HG03521 (cell line): ENCODE results near the gene NEDD9.

Experiments used
- ATAC-seq: cut with Tn5 transposase; IDR thresholded peaks from one replicate; pipeline ENCODE4 v1.9.1; 2021; ENCODE audit warnings: mild to moderate bottlenecking, moderate library complexity; ENCODE audit not compliant: unreplicated experiment

The NEDD9 gene

DNA sequence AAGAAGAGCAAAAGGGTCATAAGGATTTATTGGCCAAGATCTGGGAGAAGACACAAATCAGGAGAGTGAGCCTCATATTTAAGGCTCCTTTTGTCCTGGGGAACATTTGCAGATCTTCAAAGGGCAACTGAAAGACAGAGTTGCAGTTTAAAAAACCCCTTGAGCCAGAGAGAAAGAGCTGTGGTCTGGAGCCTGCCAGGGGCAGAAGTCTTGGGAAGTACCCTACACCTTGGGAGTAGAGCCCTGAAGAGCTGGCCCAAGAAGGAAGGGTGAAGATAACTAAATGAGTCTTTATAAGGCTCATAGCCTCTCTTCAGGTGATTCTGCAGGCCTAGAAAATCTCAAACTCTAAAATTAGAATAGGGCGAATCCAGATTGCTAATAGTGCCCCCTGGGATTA is 81.0 kb downstream of the NEDD9 start:
- no peak for ATAC-seq

DNA sequence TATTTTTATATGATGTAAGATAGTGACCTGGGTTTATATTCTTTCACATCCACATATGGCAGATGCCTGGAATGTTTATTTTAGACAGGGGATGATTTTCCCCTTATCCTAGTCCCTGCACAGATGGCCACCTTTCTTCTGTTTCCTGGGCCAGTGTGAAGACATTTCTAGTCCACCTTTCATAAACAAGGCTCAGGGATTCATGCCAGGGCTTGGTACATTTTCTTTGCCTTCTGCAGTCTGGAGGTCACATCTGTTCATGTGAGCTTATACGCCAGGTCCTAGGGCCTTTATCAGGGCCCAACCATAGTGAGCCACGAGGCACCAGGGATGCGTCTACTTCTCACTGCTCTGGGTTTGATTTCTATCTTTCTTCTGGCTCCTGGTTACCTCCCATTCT is 82.9 kb downstream of the NEDD9 start:
- ATAC-seq = no peak

DNA sequence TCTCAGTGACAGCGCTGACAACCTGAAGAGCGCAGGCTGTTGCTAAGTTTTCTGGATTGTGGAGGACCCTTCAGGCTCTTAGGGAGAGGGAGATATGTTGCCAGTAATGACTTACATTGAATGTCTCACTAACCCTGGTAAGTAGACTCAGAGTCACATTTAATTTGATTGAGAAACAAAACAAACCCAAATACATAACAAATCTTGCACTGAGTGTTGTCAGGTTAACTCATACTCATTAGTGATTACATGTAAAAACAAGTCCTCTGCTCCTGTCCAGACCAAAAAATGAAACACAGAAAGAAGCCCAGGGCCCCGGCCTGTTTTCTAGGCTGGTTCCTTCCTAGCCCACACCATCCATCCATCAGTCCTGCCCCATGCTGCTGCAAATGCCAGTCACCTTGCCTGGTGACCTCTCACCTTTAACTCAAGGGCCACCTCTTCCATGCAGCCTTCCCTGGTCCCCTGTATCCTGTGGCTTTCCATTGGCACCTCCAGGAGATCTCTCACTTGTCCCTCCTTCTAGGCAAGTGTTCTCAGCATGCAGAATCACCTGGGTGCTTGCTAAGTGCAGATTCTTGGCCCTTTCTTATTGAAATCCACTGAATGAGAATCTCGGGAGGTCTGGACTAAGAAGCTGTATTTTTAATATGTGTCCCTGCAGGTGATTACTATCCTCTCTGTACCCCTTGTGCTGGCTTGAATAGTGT is 86.2 kb downstream of the NEDD9 start:
- ATAC-seq = no peak

DNA sequence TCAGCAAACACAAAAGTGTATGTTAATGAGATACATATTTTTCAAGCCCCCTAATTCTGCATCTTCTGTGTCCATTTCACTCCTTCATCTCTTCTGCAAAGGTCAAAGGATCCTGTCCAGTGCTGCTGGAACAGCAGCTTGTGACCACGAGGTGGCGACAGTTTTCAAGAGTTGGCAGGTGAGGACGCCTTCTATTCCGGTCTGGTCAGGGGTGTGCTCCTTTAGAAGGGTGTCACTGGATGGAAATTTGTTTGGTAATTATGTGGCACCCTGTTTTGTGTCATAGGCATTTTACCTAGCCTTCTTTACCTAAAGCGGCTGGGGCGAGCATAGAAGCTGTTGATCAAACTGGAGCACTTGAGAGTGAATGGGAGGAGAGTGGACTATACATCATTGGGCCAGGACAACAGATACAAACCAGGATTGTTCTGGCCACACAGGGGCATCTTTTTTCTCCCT is 88.0 kb downstream of the NEDD9 start:
- ATAC-seq = peak; percentile 75

DNA sequence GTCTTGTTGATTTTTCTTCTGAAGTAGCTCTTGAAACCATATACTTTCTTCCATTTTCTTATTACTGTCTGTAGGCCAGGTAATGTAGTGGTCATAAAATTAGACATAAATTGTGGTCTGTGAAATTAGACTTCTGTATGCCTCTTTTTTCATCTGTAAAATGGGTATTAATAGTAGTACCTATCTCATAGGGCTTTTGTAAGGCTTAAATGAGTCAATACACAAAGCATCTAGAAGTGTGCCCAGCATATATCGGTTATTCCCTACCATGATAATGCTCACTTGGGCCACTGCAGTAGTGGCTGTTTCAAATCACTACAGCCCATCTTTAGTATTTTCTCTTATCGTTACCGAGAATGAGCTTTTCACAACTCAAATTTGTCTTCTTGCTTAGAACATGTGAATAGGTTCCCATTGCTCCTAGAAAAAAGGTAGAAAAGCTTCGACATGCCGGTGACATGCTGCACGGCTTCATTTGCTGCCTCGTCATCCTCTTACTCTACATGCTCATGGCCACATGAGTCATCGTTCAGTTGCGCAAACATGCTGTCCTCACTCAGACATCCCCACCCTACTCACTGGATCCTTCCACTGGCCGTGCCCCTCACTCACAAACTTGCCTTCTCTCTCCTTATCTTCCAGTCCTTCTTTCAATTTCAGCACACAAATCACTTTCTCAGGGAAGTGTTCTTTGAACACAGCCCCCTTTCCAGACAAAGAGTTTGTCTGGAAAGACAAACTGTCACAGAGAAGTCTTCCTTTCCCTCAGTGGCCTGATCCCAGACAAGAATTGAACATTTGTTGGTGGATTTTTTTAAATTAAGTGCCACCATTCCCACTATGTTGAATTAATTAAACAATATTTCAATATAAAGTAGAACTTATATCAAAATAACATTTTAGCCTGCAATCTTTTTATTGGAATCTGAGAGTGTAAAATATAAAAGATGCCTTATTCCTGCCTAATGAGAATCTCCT is 88.8 kb downstream of the NEDD9 start:
- no peak for ATAC-seq

DNA sequence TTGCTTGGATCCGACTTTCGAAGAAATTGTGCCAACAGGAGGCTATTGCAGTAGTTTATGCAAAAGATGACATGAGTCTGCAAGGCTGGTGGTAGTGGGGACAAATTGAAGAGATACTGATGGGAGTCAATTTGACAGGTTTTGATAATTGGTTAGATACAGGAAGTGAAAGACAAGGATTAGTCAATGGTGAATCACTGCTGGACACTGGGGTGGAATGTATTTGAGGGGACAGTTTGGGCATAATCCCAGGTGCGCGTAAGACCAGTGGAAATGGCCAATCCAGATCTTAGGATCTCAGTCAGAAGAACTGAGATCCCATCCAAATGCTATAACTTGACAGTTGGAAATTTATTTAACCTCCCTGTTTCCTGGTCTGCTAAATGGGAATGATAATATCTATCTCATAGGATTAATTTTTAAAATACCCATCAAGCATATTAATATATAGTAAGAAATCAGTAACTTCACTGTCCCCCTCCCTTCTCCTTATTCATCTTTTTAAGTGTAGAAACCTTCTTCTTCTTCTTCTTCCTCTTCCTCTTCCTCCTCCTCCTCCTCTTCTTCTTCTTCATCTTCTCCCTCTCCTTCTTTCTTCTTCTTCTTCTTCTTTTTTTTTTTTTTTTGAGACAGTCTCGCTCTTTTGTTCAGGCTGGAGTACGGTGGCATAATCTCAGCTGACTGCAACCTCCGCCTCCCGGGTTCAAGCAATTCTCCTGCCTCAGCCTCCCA is 90.0 kb downstream of the NEDD9 start:
- no peak for ATAC-seq

DNA sequence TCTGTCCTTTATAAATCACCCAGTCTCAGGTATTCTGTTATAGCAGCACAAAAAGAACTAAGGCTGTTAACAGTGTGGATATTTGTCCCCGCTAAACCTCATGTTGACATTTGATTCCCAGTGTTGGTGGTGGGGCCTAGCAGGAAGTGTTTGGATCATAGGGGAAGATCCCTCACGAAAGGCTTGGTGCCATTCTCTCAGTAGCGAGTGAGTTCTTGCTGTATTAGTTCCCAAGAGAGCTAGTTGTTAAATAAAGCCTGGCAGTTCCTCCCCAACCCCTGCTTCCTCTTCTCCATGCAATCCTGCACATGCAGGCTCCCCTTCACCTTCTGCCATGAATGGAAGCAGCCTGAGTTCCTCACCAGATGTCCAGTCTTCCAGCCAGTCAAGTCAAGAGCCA is 91.2 kb downstream of the NEDD9 start:
- ATAC-seq = no peak

DNA sequence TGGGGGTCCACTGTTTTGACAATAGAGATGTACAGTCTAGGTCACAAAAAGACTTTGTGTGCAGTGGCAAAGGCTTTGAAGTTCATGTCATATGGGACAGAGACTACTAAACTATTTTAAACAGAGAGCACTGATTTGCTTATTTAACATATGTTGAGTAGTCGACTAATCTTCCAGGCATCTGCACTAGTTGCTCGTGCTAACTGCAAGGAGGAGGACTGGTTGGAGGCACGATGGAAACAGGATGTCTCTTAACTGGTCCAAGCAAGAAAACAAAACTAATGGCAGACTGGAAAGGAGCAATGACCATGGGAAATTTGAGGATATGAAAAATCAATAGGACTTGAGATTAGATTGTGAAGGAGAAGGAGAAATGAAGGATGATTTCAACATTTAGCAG is 92.4 kb downstream of the NEDD9 start:
- ATAC-seq = no peak

DNA sequence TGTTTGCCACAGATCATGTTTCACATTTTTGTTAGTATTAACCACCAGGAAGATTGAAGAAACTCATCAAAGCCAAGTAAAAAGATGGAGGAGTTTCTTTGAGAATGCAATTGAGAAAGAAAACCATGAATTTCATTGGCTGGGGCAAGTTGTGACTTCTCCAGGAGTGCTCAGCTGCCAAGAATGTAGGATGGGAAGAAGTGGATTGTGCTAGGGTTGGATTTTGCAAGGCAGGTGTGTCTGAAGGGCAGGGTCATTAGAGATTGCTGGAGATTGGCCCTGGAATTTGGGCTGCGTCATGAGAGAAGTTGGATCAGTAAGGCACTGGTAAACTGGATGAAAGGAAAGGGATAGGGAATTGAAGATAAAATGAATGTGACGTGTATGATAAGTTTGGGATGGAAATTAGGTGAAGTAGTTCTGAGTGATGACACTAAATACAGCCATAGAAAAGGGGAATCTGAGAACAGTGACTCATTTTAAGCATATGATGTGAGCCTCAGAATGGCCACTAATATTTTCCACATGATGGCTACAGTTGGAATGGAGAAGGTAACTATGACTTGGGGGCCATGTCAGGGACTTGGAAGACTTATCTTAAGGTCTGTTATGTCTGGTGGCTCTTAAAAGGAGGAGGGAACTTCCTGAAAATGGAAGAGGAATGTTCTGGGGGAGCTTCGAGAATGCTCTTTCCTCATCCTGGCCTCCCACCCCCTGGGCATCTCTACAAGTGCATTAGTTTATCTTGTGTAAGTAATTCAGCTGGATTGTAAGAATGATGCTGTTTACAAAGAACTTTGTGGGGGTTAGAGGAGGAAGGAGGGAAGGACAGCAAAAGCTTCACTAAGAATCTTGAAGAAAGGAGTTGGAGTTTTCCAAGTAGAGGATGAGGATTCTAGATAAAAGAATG is 93.2 kb downstream of the NEDD9 start:
- no peak for ATAC-seq

DNA sequence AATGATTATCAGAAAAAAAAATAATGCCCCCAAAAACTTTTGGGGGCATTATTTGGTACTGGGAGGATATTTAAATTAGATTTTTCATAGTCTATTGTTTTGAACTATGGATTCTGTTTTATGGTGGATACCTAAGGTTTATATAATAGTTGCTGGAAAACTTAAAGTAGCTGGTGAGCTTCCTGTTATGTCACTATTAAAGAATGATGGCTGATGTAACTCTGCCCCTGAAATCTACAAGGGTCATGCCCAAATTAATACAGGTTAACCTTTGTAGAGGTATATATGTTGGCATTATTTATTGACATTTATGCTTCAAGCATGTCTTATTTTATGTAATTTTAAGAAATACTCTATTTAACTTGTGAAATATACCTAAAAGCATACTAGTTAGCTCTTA is 95.7 kb downstream of the NEDD9 start:
- no peak for ATAC-seq
